ENCODE measurements around the gene UROC1. TPM values are rescaled to one million over a fixed set of nuclear protein-coding genes. Genes with fewer than 3 reads are reported as not detected.

UROC1 gene
- total and polyA plus RNA-seq, 2 experiments from 2014 or later, result not detected

- peak overlapping the region; percentile 82 for H3K27ac Mint-ChIP-seq
- no peaks in the 10 kb centered on the region; the same call in 2 of the 3 replicates for H3K9me3 Mint-ChIP-seq
- peak overlapping the region; percentile 69; the same call in 1 of the 2 replicates for H3K27ac ChIP-seq (ENCODE audit: low read depth)
- H3K9me2 ChIP-seq (ENCODE audit: insufficient read depth), result no peaks in the 10 kb centered on the region
- peak overlapping the region; percentile 73 for H3K4me3 Mint-ChIP-seq
- no peaks in the 10 kb centered on the region for H3K27me3 ChIP-seq (ENCODE audit: insufficient read depth)
- H3K36me3 Mint-ChIP-seq (ENCODE audit: low read depth), result peaks cover 21% of the 10 kb centered on the region
- H3K4me1 Mint-ChIP-seq, result peaks cover 37% of the 10 kb centered on the region
- peaks cover 4% of the 10 kb centered on the region; the same call in 1 of the 2 replicates for H3K36me3 ChIP-seq (ENCODE audit: insufficient read depth)
- H4K20me1 ChIP-seq (replicated peaks; ENCODE audit: insufficient read depth), result peaks cover 30% of the 10 kb centered on the region
- DNase-seq (ENCODE audit: low spot score) (peak; percentile 78), ATAC-seq (peak; percentile 38)
- H3K4me2 ChIP-seq, result peak overlapping the region; percentile 88
- no peaks in the 10 kb centered on the region for H3F3A ChIP-seq (replicated peaks; ENCODE audit: low read depth)
- H3K4me3 ChIP-seq, result peak overlapping the region; percentile 76
- TF ChIP-seq CTCF (conservative IDR thresholded peaks at IDR 0.05; ENCODE audit: low read depth in 2 of 2), result no peak
- TF ChIP-seq STAT1 (IDR thresholded peaks at IDR 0.05; ENCODE audit: unreplicated experiment), result no peak
- no peak for TF ChIP-seq ZNF114 (CRISPR knock-in tag; IDR thresholded peaks at IDR 0.05)
- no peak for TF ChIP-seq JUNB (IDR thresholded peaks at IDR 0.05; ENCODE audit: unreplicated experiment)
- no peak for TF ChIP-seq CREB1 (CRISPR knock-in tag; IDR thresholded peaks at IDR 0.05; ENCODE audit: low read depth)
- TF ChIP-seq ZNF462 (CRISPR knock-in tag; IDR thresholded peaks at IDR 0.05), result no peak
- TF ChIP-seq POLR2AphosphoS5 (IDR thresholded peaks at IDR 0.05; ENCODE audit: low read depth), result peak; percentile 81
- peaks cover 2% of the 10 kb centered on the region for H3K27me3 Mint-ChIP-seq (ENCODE audit: insufficient read depth, low read depth, poor library complexity)
- H2AFZ ChIP-seq, result peak overlapping the region; percentile 92
- peaks cover 18% of the 10 kb centered on the region for H3K4me1 ChIP-seq (ENCODE audit: insufficient read depth)
- peaks cover 34% of the 10 kb centered on the region for H3K79me2 ChIP-seq (replicated peaks; ENCODE audit: insufficient read depth)
Observed at GRCh38 chr3:126476166-126477060, 41.2 kb downstream of the UROC1 start.
